GM18870 (cell line): ENCODE measurements around the gene PEF1.

Source experiments
- ATAC-seq: cut with Tn5 transposase; IDR thresholded peaks from one replicate; pipeline ENCODE4 v1.9.1; 2021; ENCODE audit warnings: moderate library complexity; ENCODE audit not compliant: unreplicated experiment

The PEF1 gene

DNA sequence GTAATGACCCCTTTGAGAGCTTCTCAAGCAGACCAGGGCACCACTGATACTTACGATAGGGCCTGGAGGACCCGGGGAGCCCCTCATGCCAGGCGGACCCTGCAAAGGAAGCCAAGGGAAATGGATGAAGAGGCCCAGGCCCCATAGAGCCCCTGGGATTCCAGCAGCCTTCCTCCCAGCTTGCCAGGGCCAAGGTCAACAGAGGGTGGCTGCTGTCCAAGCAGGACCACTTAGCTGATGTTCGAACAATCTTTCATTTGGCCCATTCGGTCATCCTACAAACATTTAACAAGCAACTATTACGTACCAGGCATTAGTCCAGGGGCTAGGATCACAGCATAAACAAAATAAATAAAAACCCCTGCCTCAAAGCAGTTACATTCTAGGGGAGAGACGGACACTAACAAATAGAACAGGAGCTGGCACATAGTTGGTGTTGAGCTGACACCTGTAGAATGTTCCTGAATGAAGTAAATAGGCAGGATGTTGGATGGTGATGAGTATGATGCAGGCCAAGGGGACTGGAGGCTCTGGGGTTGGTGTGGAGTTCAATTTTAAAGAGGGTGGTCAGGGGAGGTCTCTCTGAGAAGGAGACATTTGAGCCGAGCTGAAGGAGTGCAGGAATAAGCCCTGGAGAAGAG, 27.0 kb upstream of the PEF1 start:
- ATAC-seq: no peak

DNA sequence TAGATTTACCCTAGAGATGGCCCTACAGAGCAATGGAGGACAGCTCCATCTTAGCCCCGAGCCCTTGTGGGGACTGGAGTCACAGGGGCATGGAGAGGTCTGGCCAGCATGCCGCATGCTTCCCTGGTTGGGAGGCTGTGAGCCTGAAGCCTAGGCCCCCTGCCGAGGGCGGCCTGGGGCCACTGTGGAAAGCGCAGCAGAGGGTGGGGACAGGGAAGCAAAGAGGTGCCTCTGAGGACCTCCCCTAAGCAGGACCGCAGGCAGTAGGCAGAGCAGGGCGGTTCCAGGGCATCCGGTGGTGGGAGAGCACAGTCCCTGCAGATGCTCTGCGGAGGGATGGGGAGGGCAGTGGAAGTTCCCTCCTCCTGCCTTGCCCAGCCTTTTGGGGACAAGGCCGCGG, 26.5 kb upstream of the PEF1 start:
- no peak for ATAC-seq

DNA sequence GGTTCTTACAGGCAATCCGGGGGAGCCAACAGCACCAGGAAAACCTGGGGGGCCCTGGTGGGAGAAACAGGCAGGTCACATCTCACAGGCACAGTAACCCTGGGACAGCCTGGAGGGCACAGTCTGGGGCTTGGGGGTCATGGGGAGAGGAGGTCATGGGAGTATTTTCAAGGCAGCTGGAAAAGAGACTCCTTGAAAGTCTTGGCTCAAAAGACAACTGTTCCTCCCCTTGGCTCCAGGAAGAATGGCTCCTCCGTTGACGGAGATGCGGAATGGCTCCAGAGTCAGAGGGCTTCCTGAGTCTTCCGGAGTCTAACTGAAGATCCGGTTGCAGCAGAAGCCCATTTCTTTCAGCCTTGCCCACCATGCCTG, 25.9 kb upstream of the PEF1 start:
- no peak for ATAC-seq

DNA sequence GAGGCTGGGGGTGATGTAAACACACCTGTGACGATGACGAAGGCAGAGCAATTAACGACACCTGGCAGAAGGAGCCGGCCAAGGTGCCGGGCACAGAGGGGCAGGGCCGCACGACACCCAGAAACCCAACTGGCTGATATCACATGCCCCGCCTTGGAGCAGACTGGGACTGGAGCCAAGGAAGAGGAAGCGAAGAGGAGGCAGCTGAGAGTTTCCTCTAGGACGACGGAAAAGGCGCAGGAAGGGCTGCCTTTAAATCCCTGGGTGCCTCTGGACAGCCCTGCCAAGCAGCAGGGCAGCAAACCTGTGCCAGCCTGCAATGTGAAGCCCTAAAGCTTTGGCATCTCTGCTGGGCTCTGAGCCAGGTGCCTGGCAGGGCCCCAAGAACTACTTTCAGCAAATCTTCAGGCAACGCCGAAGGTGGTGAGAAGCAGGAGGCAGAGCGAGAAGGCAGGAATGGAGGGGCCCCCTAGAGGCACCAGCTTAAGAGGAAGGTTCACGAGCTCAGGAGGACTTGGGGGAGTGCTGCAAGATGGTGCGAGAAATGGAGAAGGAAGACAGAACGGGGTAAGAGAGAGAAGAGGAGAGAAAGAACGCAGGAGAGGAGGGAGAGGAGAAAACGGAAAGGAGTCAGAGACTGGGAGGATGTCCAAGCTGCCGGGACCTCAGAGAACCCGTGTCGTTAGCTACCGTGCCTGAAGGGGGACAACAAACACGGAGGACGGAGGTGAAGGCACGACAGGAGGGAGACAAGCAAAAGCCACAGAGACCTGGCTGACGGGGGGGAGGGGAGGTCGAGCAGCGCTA, 25.3 kb upstream of the PEF1 start:
- no peak for ATAC-seq

DNA sequence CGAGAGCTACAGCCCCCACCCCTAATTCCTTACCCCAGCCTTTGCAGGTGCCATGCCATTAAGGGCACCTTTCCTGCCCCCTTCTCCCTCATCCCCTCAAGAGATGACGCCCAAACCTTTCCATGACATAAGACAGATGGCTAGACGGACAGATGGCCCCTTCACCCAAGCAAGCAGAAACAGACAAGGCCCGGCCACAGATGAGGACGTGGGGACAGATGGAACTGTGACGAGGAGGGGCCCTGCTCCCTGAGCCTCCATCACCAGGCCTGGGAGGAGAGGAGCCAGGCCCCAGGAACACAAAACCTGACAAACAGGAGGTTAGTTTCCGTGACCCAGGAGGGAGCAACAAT, 24.7 kb upstream of the PEF1 start:
- ATAC-seq: no peak

DNA sequence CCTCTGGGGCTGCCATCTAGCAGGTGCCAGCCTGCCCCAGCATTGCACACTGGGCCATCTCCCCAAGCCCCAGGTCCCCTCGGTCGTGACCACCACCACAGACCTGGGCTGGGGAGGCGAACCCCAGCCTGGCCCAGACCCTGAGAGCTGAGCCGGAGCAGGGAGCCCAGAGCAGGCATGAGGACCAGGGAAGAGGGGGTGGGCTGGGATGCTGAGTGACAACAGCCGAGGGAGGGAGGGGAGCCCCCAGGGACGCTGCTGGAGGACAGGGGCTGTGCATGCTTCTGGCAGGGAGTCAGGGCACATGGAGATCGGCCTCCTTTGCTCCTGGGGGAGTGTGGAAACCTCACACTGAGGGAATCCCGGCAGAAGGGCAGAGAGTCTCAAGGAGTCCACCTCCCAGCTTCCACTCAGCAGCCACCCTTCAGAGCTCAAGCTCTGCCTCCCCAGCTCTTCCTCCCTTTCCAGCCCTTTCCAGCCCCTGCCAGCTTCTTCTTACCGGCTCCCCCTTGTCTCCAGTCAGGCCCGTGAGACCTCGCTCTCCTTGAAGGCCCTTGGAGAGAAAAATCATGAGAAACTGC, 23.7 kb upstream of the PEF1 start:
- no peak for ATAC-seq

DNA sequence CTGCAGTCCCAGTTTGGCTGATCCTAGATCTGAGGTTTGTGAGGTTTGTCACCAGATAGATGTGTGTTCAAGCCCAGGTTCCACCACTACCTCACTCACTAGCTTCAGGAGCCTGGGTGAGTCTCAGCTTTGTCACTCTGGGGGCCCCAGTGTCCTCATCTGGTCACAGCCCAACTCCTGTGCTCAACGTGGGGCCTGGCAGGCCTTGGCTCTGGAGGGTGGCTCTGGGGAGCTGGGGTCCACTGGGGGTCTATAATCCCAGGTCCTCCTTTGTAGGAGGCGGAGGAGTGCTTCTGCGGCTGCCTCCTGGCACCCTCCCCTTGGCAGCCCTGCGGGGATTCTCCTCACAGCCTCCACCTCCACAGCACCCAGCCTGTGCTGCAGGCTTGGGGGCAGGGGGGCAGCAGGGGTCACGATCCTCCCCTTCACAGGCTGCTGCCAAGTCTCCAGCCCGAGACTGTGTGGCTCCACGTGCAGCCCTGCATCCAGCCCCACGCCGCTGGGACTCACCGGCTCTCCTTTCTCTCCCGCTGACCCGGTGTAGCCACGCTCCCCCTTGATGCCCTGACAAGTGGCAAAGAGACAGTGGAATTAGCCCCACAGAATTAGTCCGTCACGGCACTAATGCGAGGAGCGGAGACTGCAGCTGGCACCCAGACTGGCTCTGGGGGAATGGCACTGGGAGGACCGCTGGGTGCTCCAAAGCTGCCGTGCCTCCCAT, 22.5 kb upstream of the PEF1 start:
- ATAC-seq: no peak

DNA sequence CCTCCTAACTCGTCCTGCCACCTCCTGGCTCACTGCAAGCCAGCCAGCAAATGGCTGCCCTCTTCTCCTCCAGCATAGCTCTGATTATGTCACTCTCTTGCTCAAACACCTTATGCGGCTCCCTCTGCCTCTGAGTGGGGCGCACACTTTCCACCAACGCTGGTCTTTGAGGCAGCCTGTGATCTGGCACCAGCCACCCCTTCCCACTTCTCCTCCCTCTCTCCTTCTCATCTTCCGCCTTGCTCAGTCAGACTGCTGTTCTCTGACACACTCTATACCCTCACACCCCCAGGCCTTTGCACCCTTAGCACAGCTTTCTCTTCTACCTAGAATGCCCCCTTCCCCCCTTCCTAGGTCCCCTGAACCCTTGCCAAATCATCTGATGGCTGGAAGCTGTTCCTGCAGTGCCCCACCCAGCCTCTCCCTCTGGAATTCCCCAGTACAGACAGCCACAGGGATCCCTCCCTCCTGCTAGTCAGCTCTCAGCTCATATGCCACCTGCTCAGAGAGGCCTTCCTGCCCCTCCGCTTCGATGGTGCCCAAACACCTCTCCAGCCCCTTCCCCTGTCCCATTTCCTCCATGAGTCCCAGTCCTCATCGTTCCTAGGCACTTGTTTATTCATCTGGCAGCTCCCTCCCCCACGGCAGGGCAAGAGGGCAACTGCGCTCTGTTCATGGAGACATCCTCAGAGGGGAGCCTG, 21.7 kb upstream of the PEF1 start:
- no peak for ATAC-seq

DNA sequence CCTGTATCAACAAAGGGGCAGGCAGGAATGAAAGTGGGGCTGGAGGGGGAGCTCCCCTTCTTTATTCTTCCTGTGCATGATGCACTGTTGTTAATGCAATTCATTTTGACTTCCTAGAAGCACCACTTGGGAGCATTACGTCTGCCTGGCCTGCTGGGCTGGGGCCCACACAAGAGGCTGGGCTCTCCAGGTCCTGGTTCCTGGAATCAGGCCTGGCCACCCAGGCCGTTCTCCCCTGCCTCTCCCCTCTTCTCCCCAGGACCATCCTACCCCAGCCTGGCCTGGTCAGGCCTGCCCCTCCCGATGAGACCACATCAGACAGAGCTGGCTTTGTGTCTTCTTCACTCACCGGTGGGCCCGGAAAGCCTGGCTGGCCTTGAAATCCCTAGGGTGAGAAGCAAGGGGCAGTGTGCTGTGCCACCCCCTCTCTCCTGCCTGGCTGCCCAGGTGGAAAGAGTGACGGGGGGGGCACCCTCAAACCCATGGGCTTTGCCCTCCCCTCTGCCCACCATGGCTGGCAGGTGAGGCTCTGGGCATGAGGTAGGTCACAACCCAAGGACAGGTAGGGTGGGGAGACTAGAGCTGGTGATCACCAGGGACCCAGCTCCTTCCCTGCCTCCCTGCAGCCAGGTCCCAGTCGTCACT, 20.7 kb upstream of the PEF1 start:
- no peak for ATAC-seq

DNA sequence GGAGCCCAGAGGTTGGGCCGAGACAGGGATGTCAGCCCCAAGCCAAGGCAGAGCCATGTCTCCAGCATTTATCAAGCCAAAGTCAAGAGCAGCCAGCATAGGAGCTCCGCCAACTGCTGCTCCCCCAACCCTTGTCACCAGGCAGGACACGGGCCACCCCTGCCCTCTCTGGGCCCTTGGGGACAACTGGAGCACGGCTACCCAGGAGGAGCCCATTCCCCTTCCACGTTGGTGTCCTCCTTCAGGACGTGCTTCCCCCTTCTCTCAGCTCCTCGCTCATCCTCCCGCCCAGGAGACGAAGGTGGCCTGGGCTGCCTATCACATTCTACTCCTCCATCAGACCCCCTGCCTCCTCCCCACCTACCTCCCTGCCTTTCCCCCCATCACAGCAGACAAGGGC, 19.9 kb upstream of the PEF1 start:
- no peak for ATAC-seq

DNA sequence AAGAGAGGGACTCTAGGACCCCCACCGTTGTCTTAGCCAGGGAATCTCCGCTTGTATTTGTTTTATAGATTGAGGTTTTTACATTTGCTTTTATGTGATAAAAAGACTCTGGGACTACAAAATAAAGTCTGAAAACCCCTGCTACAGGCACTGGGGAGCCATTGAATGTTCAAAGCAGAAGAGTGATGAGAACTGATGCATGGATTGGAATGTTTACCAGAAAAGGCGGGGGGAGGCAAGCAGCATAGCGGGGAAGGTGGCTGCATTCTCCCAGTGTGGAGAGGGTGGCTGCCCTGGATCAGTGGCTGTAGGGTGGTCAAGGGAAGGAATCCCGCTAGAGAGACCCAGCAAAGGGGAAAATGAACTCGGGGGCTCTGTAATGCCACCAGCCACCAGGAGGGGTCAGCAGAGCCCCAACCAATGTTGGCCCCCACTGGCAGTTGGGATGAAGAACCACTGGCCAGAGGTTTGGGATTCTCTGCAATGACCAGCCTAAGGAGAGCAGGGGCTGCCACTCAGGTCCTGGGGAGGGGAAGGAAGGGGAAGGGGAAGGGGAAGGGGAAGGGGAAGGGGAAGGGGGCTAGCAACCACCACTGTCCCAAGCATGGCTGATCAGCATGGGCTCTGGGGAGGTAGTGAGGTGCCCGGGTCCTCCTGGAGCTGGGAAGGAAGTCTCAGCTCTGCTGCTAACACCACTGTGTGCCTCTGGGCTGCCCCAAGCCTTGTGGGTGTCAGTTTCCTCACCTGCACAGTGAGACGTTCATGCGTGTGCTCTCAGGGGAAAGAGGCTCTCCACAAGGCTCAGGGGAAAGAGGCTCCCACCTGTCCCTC, 19.2 kb upstream of the PEF1 start:
- no peak for ATAC-seq

DNA sequence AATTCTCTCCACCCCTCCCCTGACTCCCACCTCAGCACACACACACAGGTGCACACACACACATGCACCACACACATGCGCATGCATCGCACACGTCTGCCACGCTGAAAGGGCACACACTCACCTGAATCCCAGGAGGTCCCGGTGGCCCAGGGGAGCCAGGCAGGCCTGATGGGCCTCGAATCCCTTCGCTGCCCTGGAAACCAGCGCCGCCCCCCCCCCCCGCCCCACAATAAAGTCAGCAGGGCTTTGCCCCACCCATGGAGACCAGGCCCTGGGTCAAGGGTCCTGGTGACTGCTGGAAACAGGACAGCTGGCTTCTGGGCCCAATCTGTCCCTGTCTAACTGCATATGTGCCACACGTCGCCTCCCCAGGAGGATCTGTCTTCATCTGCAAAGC, 17.8 kb upstream of the PEF1 start:
- no peak for ATAC-seq

DNA sequence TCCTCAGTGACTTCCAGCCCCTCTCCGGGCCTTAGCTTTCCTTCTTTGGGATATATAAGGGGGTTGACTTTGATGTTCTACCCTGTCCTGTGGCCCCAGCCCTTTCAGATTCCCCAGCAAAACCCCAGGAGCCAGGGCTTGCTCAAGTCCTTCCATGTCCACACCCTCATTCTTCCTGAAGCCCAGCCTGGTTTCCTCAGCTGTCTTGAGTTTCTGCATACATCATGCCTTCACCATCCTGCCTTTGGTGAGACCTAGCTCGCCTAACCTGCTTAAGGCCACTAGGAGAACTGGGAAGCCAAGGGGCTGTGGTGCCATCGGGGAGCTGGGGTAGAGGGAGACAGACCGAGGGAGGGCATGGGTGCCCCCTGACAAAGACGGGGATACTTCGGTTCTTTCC, 17.2 kb upstream of the PEF1 start:
- no peak for ATAC-seq

DNA sequence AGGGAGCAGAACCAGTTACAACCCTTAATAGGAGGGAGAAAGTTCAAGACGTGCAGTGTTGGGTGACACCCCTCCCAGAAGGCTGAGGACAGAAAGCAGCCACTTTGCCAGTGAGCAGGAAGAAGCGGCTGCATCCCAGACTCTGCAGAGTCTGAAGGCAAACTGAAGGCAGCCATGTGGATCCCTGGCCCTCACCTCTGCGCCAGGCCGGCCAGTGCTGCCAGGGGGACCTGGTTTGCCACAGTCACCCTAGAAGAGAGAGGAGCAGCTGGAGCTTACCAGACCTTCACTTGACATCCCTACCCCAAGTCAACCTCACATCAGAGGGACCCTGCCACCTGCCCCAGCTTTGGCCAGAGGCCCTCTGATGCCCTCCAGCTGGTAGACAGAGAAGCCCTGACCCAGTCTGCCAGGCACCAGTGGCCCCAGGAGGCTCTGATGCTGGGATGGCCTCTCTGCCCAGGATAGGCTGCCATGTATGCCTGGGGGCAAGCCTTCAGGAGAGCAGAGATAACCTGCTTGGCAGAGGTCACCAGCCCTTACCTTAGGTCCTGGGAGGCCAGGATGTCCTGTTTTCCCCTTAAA, 16.3 kb upstream of the PEF1 start:
- ATAC-seq: no peak

DNA sequence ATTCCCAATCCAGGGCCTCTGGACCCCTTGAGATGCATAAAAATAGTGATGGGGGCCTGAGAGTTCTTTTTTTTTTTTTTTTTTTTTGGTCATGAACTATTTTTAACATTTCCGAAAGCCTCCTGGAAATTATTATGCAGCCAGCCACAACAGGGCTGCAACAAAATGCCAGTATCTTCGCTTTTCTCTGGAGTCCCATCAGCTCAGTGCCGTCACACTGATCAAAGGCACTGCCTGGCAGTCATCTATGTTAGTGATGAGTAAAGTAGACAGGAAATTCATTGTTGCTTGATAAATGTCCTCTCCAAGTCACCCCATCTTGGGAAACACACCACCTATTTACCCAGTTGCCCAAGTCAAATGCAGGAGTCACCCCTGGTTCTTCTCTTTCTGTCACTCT, 15.2 kb upstream of the PEF1 start:
- ATAC-seq: no peak

DNA sequence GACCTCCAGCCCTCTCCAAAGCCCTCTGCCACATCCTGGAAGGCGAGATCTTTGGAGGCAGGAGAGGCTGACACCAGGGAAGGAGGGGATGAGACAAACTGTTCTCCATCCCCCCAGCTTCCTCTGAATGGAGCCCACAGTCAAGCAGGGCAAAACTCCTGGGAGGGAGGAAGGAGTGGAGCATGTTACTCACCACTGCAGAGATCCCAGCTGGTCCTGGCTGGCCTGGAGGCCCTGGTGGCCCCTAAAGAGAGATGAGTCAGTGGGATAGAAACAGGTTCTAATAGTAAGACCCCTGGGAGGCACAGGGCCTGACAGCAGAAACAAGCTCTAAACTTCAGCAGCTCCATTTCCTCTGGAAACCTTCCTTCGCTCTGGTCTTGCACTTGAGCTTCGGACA, 14.0 kb upstream of the PEF1 start:
- ATAC-seq: no peak

DNA sequence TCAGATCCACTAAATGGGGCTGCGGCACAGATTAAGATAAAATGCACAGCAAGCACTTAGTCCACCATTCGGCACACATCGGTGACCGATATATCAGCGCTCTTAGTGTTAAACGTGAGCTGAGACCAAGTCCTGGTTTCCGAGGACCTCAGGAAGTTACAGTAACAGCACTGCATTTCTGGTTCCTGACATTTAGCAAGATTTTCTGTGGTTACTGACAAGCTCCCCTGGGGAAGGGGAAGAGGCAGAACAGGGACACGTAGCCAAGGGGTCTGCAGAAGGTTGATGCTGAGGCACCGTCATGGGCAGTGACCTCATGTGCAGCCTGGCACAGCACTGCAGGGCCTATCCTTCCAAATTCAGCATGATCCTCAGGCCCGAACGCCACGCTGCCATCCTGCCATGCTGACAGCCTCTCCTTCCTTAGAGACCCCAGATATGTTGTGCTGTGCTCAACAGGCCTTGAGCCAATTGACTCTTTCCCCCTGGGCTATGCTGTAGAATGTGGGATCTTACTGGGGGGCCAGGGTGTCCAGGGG, 13.4 kb upstream of the PEF1 start:
- ATAC-seq: no peak

DNA sequence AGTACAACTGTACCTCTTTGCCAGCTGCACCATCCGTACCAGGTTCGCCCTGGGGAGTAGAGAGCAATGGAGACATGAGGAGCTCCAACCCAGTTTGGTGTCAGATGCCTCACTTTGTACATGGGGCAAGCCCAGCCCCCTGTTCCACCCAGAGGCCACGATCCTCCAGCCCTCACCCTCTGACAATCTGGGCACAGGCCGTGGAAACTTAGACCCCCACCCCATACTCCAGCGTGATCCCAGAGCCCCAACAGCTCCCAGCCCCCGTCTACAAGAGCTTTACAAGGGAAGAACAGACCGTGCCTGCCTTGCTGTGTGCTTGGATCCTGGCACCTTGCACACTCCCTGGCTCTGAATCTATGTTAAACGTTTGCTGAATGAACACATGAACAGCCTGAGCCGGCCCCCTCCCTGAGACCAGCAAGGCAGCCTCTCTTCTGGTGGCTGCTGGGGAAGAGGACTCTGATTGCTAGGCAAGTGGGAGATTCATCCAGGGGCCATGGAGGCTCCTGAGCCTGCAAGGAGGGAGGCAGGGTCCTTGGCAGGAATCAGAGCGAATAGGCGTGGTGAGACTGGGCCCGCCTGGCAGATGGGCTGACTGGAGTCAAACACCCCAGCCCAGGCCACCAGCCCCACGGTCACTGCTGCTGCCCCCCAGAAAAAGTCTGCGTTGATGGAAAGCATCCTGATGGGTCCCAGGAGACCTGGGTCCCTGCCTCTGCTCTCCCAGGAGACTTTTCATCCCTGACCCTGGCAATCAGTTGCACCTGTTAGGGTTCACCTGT, 12.5 kb upstream of the PEF1 start:
- no peak for ATAC-seq

DNA sequence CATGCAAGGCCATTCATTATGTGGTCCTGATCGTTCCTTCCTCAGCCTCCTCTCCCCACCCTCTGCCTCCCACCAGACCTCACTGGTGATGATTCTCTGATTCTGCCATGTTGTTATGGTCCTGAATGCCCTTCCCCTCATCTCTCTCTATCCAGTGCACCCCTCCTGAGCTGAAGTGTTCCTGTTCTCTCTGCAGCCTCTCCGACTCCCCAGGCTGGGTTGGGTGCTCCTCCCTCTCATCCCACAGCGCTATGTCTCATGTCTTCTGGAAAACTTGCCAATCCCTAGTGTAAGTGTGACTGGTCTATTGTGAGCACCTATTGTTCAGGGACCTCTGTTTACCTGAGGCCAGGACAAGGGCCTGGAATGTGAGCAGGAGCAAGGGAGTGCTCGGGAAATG, 11.1 kb upstream of the PEF1 start:
- ATAC-seq: no peak
